Aorta (tissue), 5 donors: Measurements from ENCODE around the gene FAM131A. TPM values are rescaled to one million over a fixed set of nuclear protein-coding genes. Genes with fewer than 3 reads are reported as not detected.

Source experiments
- ATAC-seq: fragments of 200-7000 bp; cut with Tn5 transposase; one replicate; pipeline ENCODE4 v1.9.1; 2022; ENCODE audit warnings: moderate library complexity; ENCODE audit not compliant: low FRiP score
- DNase-seq, 2 donors: peaks; one replicate each; pipeline ENCODE4 v3.0.0-alpha.2; 2020
- H3K27ac ChIP-seq, 2 donors: one replicate each; pipeline ENCODE4 v1.5.1; 2013; ENCODE audit warnings: low read length in 2 of 2, mild to moderate bottlenecking in 2 of 2, moderate library complexity in 2 of 2, control low read depth in 1 of 2, inconsistent platforms in 1 of 2, low read depth in 1 of 2
- H3K27me3 ChIP-seq, 2 donors: one replicate each; pipeline ENCODE4 v1.6.1; 2013; ENCODE audit warnings: control low read depth in 1 of 2, low read length in 1 of 2, mild to moderate bottlenecking in 1 of 2, moderate library complexity in 1 of 2; ENCODE audit not compliant: insufficient read depth in 2 of 2, control insufficient read depth in 1 of 2
- H3K36me3 ChIP-seq, 2 donors: one replicate each; pipeline ENCODE4 v1.6.1; 2013; ENCODE audit warnings: control low read depth in 1 of 2, low read length in 1 of 2, mild to moderate bottlenecking in 1 of 2; ENCODE audit not compliant: insufficient read depth in 2 of 2, control insufficient read depth in 1 of 2
- H3K4me1 ChIP-seq, 2 donors: one replicate each; pipeline ENCODE4 v1.6.1; 2013; ENCODE audit warnings: low read length in 2 of 2, control low read depth in 1 of 2, mild to moderate bottlenecking in 1 of 2, moderate library complexity in 1 of 2; ENCODE audit not compliant: insufficient read depth in 2 of 2, control insufficient read depth in 1 of 2
- H3K4me3 ChIP-seq, 2 donors: one replicate each; pipeline ENCODE4 v1.5.1; 2013; ENCODE audit warnings: low read length in 2 of 2, control low read depth in 1 of 2, mild to moderate bottlenecking in 1 of 2
- H3K9me3 ChIP-seq: one replicate; pipeline ENCODE4 v1.6.1; 2013; ENCODE audit warnings: mild to moderate bottlenecking, low read length; ENCODE audit not compliant: control insufficient read depth
- WGBS, 2 donors: extraction: QIAGEN DNeasy Blood & Tissue Kit; methylation state at CpG; one replicate each; pipeline ENCODE4 v1.1.7; 2013; 5-methylcytosine and 5-hydroxymethylcytosine counted together
- intact Hi-C, 2 donors: fragments of 100-400 bp; cut with DNase I; formaldehyde crosslinking; loops; one replicate each; pipeline versions ENCODE4 v1.14.2 to v1.15.0; 2022
- polyA plus RNA-seq, 2 donors: library from polyadenylated mRNA; stranded (reverse); fragments of 200-250 nt; gene quantifications; one replicate each; pipeline ENCODE4 v1.2.3, GENCODE V29; 2013
- total RNA-seq, 2 donors: library from RNA; stranded (reverse); fragmentation: NEBNext Ultra II Directional; extraction: Animal tissue kit (Norgen Biotek cat#: 25700); gene quantifications; one replicate each; pipeline ENCODE4 v1.2.1, GENCODE V29; 2021
- donor health status: healthy with polysubstance abuse.
- donor health status: Bipolar disorder and iron deficiency.
- donor health status: DM: no; HTN: no; CAD: no.
- donor health status: DM: no; HTN: no; CAD: no.
- donor health status: DM: yes; HTN: yes; CAD: no.

Gene FAM131A
- total and polyA plus RNA-seq, 4 donors, result 10.6 to 40.6 (median 27.7) TPM

GRCh38 chr3:184391266-184391665, 53.9 kb downstream of the FAM131A start:
- intact Hi-C loops, result no loop called here
- WGBS, 2 donors, result 80 to 90% methylated on average over 3 of the region's 3 CpGs
- no peaks in the 10 kb centered on the region for H3K4me1 ChIP-seq
- DNase-seq, result peak in 1 of 2 donors; percentile 43
- no peak for ATAC-seq
- H3K27me3 ChIP-seq, result no peaks in the 10 kb centered on the region
- H3K36me3 ChIP-seq, result no peaks in the 10 kb centered on the region
- no peak overlapping the region for H3K27ac ChIP-seq
- H3K9me3 ChIP-seq, result no peaks in the 10 kb centered on the region
- H3K4me3 ChIP-seq, result no peak overlapping the region

DNA sequence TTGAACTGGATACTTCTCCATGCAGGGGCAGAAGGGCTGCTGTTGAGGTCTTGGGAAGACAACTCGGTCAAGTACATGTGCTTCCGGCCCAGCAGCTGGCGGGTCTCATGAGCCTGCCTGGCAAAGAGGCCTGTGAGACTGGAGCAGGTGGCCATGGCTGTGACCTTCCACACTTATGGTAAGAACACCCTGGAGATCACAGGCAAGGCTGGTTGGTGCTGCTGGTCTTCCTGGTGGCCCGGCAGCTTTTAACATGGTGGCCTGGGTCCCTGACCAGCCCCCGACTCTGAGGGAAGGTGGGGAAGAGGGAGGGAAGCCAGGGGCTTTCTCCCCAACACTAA, 57.9 kb downstream of the FAM131A start:
- DNase-seq (peak in 1 of 2 donors; percentile 31), ATAC-seq (no peak)
- no peaks in the 10 kb centered on the region for H3K4me1 ChIP-seq
- intact Hi-C loops, result no loop called here
- no peaks in the 10 kb centered on the region for H3K9me3 ChIP-seq
- H3K4me3 ChIP-seq, result no peak overlapping the region
- WGBS, 2 donors, result 92 to 96% methylated on average over 5 of the region's 5 CpGs
- no peaks in the 10 kb centered on the region for H3K27me3 ChIP-seq
- no peak overlapping the region for H3K27ac ChIP-seq
- no peaks in the 10 kb centered on the region for H3K36me3 ChIP-seq

Other genes with a start within 250 kb of the FAM131A start
- gene HTR3E, start 240.5 kb upstream of the FAM131A start, total RNA-seq, result not detected
- gene HTR3E, start 240.5 kb upstream of the FAM131A start, polyA plus RNA-seq, result not detected
- gene EIF2B5, start 202.2 kb upstream of the FAM131A start, total RNA-seq, result 10 to 100 TPM; 32.2 to 32.9 TPM
- gene EIF2B5, start 202.2 kb upstream of the FAM131A start, polyA plus RNA-seq, result 10 to 100 TPM; 24.3 to 53.1 TPM
- gene DVL3, start 182.2 kb upstream of the FAM131A start, total RNA-seq, result 10 to 100 TPM; 66.7 to 77.1 TPM
- gene DVL3, start 182.2 kb upstream of the FAM131A start, polyA plus RNA-seq, result 10 to 100 TPM; 13.5 to 55.6 TPM
- gene AP2M1, start 162.7 kb upstream of the FAM131A start, total RNA-seq, result 100 to 1,000 TPM; 249 to 250 TPM
- gene AP2M1, start 162.7 kb upstream of the FAM131A start, polyA plus RNA-seq, result 100 to 1,000 TPM; 234 to 237 TPM
- 10 to 100 TPM; 44.1 to 57.1 TPM for gene ABCF3, start 151.4 kb upstream of the FAM131A start, total RNA-seq
- 10 to 100 TPM; 30.1 to 75.6 TPM for gene ABCF3, start 151.4 kb upstream of the FAM131A start, polyA plus RNA-seq
- not detected for gene VWA5B2, start 108.0 kb upstream of the FAM131A start, total RNA-seq
- under 1 TPM in 1 of 2 donors, not detected in 1; 0.10 TPM for gene VWA5B2, start 108.0 kb upstream of the FAM131A start, polyA plus RNA-seq
- gene ALG3, start 88.6 kb upstream of the FAM131A start, total RNA-seq, result 10 to 100 TPM; 19.4 to 23.9 TPM
- gene ALG3, start 88.6 kb upstream of the FAM131A start, polyA plus RNA-seq, result 10 to 100 TPM; 12.5 to 30.7 TPM
- 1 to 10 TPM; 1.5 to 1.8 TPM for gene EEF1AKMT4, start 87.9 kb upstream of the FAM131A start, total RNA-seq
- 1 to 10 TPM in 1 of 2 donors, under 1 TPM in 1; 0.41 to 3.0 TPM for gene EEF1AKMT4, start 87.9 kb upstream of the FAM131A start, polyA plus RNA-seq
- under 1 TPM; 0.26 to 0.36 TPM for gene CAMK2N2, start 76.0 kb upstream of the FAM131A start, total RNA-seq
- not detected for gene CAMK2N2, start 76.0 kb upstream of the FAM131A start, polyA plus RNA-seq
- gene ECE2, start 61.6 kb upstream of the FAM131A start, total RNA-seq, result not detected
- gene ECE2, start 61.6 kb upstream of the FAM131A start, polyA plus RNA-seq, result not detected
- gene PSMD2, start 38.4 kb upstream of the FAM131A start, total RNA-seq, result 100 to 1,000 TPM; 139 to 143 TPM
- gene PSMD2, start 38.4 kb upstream of the FAM131A start, polyA plus RNA-seq, result 100 to 1,000 TPM; 116 to 139 TPM
- gene EIF4G1, start 23.0 kb upstream of the FAM131A start, total RNA-seq, result 100 to 1,000 TPM; 234 to 285 TPM
- gene EIF4G1, start 23.0 kb upstream of the FAM131A start, polyA plus RNA-seq, result 100 to 1,000 TPM in 1 of 2 donors, 10 to 100 TPM in 1; 72.8 to 140 TPM
- 1 to 10 TPM; 4.1 to 6.5 TPM for gene CLCN2, start 24.0 kb downstream of the FAM131A start, total RNA-seq
- 10 to 100 TPM in 1 of 2 donors, 1 to 10 TPM in 1; 4.3 to 14.5 TPM for gene CLCN2, start 24.0 kb downstream of the FAM131A start, polyA plus RNA-seq
- 10 to 100 TPM; 43.9 to 59.3 TPM for gene POLR2H, start 24.1 kb downstream of the FAM131A start, total RNA-seq
- gene POLR2H, start 24.1 kb downstream of the FAM131A start, polyA plus RNA-seq, result 100 to 1,000 TPM in 1 of 2 donors, 10 to 100 TPM in 1; 55.3 to 151 TPM
- gene THPO, start 40.6 kb downstream of the FAM131A start, total RNA-seq, result 1 to 10 TPM in 1 of 2 donors, under 1 TPM in 1; 0.65 to 1.2 TPM
- under 1 TPM; 0.15 to 0.75 TPM for gene THPO, start 40.6 kb downstream of the FAM131A start, polyA plus RNA-seq
- gene CHRD, start 42.5 kb downstream of the FAM131A start, total RNA-seq, result 10 to 100 TPM; 12.0 to 46.5 TPM
- 10 to 100 TPM in 1 of 2 donors, under 1 TPM in 1; 0.38 to 11.9 TPM for gene CHRD, start 42.5 kb downstream of the FAM131A start, polyA plus RNA-seq
- gene EPHB3, start 224.2 kb downstream of the FAM131A start, total RNA-seq, result 1 to 10 TPM; 2.8 to 9.0 TPM
- 1 to 10 TPM in 1 of 2 donors, under 1 TPM in 1; 0.50 to 3.9 TPM for gene EPHB3, start 224.2 kb downstream of the FAM131A start, polyA plus RNA-seq